B cell (primary cell): ENCODE results near the gene TLR9. TPM values are rescaled to one million over a fixed set of nuclear protein-coding genes. Genes with fewer than 3 reads are reported as not detected.

Experiments used
- ATAC-seq: fragments of 200-7000 bp; cut with Tn5 transposase; one replicate; pipeline ENCODE4 v1.10.0; 2021; ENCODE audit warnings: low read depth, mild to moderate bottlenecking, moderate number of reproducible peaks, moderate library complexity
- CTCF ChIA-PET: fragments of 350-600 bp; sonication (Branson Sonifier 250); formaldehyde crosslinking; loops from one replicate; lab custom pipeline; 2021; ENCODE audit warnings: antibody characterized with exemption, inconsistent platforms; lab: Charles Lee
- POLR2A ChIA-PET: fragments of 350-600 bp; sonication (Branson Sonifier 250); formaldehyde crosslinking; loops from one replicate; lab custom pipeline; 2021; ENCODE audit warnings: antibody characterized with exemption; lab: Charles Lee
- DNase-seq: peaks from one replicate; pipeline ENCODE4 v3.0.0; 2013
- H2AFZ ChIP-seq: 2 replicates; pipeline ENCODE4 v1.6.1; 2012; ENCODE audit warnings: mild to moderate bottlenecking, low read depth, low read length; ENCODE audit not compliant: insufficient read depth, poor library complexity, severe bottlenecking
- H3K27ac ChIP-seq, 2 donors: 1 replicate in 1 of 2; 2 replicates in 1 of 2; pipeline ENCODE4 v1.5.1; 2012 to 2013; ENCODE audit warnings: low read length in 2 of 2, mild to moderate bottlenecking in 2 of 2, moderate library complexity in 1 of 2
- H3K27me3 ChIP-seq, 4 experiments: fragments of 200-600 bp in 1 of 4; sonication (generic) in 1 of 4; replicated peaks in 1 of 4; 1 replicate in 2 of 4; 2 replicates in 2 of 4; pipeline versions ENCODE4 v1.6.1 to v1.7.0; 2013 to 2016; ENCODE audit warnings: low read length in 3 of 4, mild to moderate bottlenecking in 2 of 4, mixed read lengths in 1 of 4, moderate library complexity in 1 of 4; ENCODE audit not compliant: insufficient read depth in 4 of 4, control insufficient read depth in 3 of 4; ENCODE audit errors: control extremely low read depth in 1 of 4
- H3K36me3 ChIP-seq, 2 experiments: replicated peaks in 1 of 2; 1 replicate in 1 of 2; 2 replicates in 1 of 2; pipeline versions ENCODE4 v1.6.1 to v1.7.1; 2013; ENCODE audit warnings: low read length in 1 of 2; ENCODE audit not compliant: insufficient read depth in 2 of 2, control insufficient read depth in 1 of 2; ENCODE audit errors: control extremely low read depth in 1 of 2, extremely low read depth in 1 of 2
- H3K4me1 ChIP-seq, 2 donors: fragments of 200-600 bp in 1 of 2; sonication (generic) in 1 of 2; 1 replicate in 1 of 2; 2 replicates in 1 of 2; pipeline versions ENCODE4 v1.5.1 to v1.6.1; 2013 to 2017; ENCODE audit warnings: low read length in 2 of 2; ENCODE audit not compliant: control insufficient read depth in 2 of 2, insufficient read depth in 2 of 2
- H3K4me2 ChIP-seq: replicated peaks from 2 replicates; pipeline ENCODE3; 2012; ENCODE audit warnings: mild to moderate bottlenecking, low read depth, low read length; ENCODE audit not compliant: poor library complexity, severe bottlenecking
- H3K4me3 ChIP-seq, 5 experiments: fragments of 200-600 bp in 1 of 5; sonication (generic) in 1 of 5; 1 replicate in 3 of 5; 2 replicates in 2 of 5; pipeline versions ENCODE4 v1.5.1 to v1.7.0; 2011 to 2016; ENCODE audit warnings: low read length in 4 of 5, mild to moderate bottlenecking in 4 of 5, low read depth in 2 of 5, control low read depth in 1 of 5, moderate library complexity in 1 of 5; ENCODE audit not compliant: insufficient read depth in 1 of 5; ENCODE audit errors: control extremely low read depth in 1 of 5, extremely low read depth in 1 of 5
- H3K79me2 ChIP-seq: fragments of 200-600 bp; sonication (generic); one replicate; pipeline ENCODE4 v1.6.0; 2016; ENCODE audit warnings: low read length; ENCODE audit not compliant: control insufficient read depth, insufficient read depth
- H3K9ac ChIP-seq: fragments of 200-600 bp; sonication (generic); 2 replicates; pipeline ENCODE4 v1.6.1; 2017; ENCODE audit warnings: mild to moderate bottlenecking, low read length, moderate library complexity
- H3K9me3 ChIP-seq, 3 donors: one replicate each; pipeline versions ENCODE4 v1.6.1 to v1.7.1; 2013; ENCODE audit warnings: low read length in 2 of 3; ENCODE audit not compliant: control insufficient read depth in 2 of 3, insufficient read depth in 1 of 3; ENCODE audit errors: control extremely low read depth in 1 of 3
- H4K20me1 ChIP-seq: 2 replicates; pipeline ENCODE4 v1.6.0; 2012; ENCODE audit warnings: mild to moderate bottlenecking, low read length; ENCODE audit not compliant: insufficient read depth, control insufficient read depth, poor library complexity, severe bottlenecking
- H3K27ac Mint-ChIP-seq: one replicate; pipeline ENCODE4 v1.8.0; 2021; ENCODE audit warnings: mixed read lengths
- H3K27me3 Mint-ChIP-seq: one replicate; pipeline ENCODE4 v1.8.0; 2021; ENCODE audit warnings: mixed read lengths
- H3K4me1 Mint-ChIP-seq: one replicate; pipeline ENCODE4 v1.8.0; 2021; ENCODE audit warnings: mixed read lengths
- H3K4me3 Mint-ChIP-seq: one replicate; pipeline ENCODE4 v1.8.0; 2021; ENCODE audit warnings: mixed read lengths
- H3K9me3 Mint-ChIP-seq: one replicate; pipeline ENCODE4 v1.8.0; 2022; ENCODE audit warnings: mixed read lengths; ENCODE audit not compliant: insufficient read depth
- EZH2 ChIP-seq: IDR thresholded peaks from 2 replicates; pipeline ENCODE4 v1.6.1; 2012; ENCODE audit warnings: borderline replicate concordance, low read depth, mild to moderate bottlenecking, moderate library complexity, low read length; ENCODE audit not compliant: insufficient read depth, poor library complexity, severe bottlenecking
- WGBS: methylation state at CpG from one replicate; pipeline ENCODE4 v1.1.5; 2013; ENCODE audit warnings: missing lambda C conversion rate; ENCODE audit not compliant: insufficient coverage; 5-methylcytosine and 5-hydroxymethylcytosine counted together
- intact Hi-C: fragments of 100-400 bp; cut with micrococcal nuclease; formaldehyde crosslinking; loops from one replicate; pipeline ENCODE4 v1.10.0; 2022
- polyA plus RNA-seq: library from polyadenylated mRNA; depleted of rRNA; stranded (reverse); fragments of >200 nt; gene quantifications from 2 replicates; pipeline ENCODE4 v1.2.3, GENCODE V29; 2012
- total RNA-seq, 2 donors: library from RNA; stranded (reverse); fragments of 120-200 nt in 1 of 2; gene quantifications; 1 replicate in 1 of 2; 2 replicates in 1 of 2; pipeline versions ENCODE4 v1.2.3 to v1.2.4, GENCODE V29; 2013 to 2022
- TF ChIP-seq, protein P1 (sequence below): fragments of 200-600 bp; IDR thresholded peaks from one replicate; pipeline ENCODE4 v1.8.0; 2022; ENCODE audit warnings: antibody characterized with exemption, mild to moderate bottlenecking

TLR9 gene
- total and polyA plus RNA-seq, 2 donors (not counting 1 experiment from before 2014, with no cell fraction given): 3.7 to 21.0 TPM

DNA sequence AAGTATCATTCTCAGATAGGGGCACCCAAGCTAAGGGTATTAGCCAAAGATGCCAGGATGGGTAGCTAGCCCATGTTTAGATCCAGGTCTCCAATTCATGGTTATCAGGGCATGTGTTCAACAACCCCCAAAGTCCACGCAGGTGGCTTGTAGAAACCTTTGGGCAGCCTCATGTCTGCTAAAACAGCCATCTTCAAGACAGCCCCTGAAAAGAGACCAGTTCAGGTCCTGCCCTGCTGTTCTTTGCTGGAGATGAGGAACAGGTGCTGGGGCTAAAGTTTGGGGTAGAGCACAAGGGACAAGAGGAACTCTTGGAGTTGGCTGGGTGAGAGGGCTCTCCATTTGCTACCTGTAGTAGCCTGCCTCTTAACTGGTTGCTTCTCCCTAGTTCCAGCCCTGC lies 24.7 kb upstream of the TLR9 start:
- ChIA-PET CTCF (interaction anchor here (0.8 to 2.4 kb wide), 4 partner anchors 16 to 28 kb away, joined by 3 to 13 read pairs (median 4); partner anchors contain the start of genes TLR9 and WDR82), POLR2A (interaction anchor here (0.7 to 1.1 kb wide), 3 partner anchors 10 to 31 kb away, joined by 3 to 6 read pairs (median 3); partner anchors contain the start of gene WDR82)
- Mint-ChIP-seq H3K27me3 (no peaks in the 10 kb centered on the region), H3K9me3 (no peaks in the 10 kb centered on the region), H3K4me1 (peaks cover 54% of the 10 kb centered on the region), H3K27ac (peak overlapping the region; percentile 39), H3K4me3 (no peak overlapping the region)
- intact Hi-C loops: no loop called here
- TF ChIP-seq, protein P1, sequence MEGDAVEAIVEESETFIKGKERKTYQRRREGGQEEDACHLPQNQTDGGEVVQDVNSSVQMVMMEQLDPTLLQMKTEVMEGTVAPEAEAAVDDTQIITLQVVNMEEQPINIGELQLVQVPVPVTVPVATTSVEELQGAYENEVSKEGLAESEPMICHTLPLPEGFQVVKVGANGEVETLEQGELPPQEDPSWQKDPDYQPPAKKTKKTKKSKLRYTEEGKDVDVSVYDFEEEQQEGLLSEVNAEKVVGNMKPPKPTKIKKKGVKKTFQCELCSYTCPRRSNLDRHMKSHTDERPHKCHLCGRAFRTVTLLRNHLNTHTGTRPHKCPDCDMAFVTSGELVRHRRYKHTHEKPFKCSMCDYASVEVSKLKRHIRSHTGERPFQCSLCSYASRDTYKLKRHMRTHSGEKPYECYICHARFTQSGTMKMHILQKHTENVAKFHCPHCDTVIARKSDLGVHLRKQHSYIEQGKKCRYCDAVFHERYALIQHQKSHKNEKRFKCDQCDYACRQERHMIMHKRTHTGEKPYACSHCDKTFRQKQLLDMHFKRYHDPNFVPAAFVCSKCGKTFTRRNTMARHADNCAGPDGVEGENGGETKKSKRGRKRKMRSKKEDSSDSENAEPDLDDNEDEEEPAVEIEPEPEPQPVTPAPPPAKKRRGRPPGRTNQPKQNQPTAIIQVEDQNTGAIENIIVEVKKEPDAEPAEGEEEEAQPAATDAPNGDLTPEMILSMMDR: no peak
- TF ChIP-seq EZH2: no peak
- peaks cover 0 to 39% of the 10 kb centered on the region in 2 experiments for H3K36me3 ChIP-seq
- H3K4me2 ChIP-seq: no peak overlapping the region
- H3K9me3 ChIP-seq: no peaks in the 10 kb centered on the region
- H3K4me1 ChIP-seq: peaks cover 37 to 48% of the 10 kb centered on the region in 2 donors
- WGBS: 100% methylated on average over 1 of the region's 1 CpG
- H3K79me2 ChIP-seq: peaks cover under 1% of the 10 kb centered on the region
- H3K9ac ChIP-seq: no peak overlapping the region
- no peak overlapping the region for H2AFZ ChIP-seq
- H3K27ac ChIP-seq: peak overlapping the region; percentile 21 to 89
- DNase-seq (no peak), ATAC-seq (no peak)
- H3K27me3 ChIP-seq: no peaks in the 10 kb centered on the region
- H4K20me1 ChIP-seq: peaks cover 6% of the 10 kb centered on the region
- no peak overlapping the region for H3K4me3 ChIP-seq

DNA sequence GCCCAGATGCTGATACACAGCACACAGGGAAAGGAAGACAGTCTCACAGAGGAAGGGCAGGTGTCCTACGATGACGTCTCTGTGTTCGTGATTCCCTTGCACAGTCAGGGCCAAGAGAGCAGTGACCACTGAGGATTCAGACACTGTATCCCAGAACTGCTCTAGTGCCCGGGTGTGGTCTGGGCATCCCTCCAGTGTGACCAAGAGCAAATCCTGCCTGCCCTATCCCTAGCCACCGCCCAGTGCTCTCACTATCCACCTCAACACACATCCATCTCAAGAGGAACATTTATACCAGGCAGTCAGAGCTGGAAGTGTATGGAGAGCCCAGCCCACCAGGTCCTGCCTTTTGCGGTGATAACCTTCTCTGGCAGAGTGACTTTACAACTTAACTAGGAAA lies 24.2 kb upstream of the TLR9 start:
- Histone ChIP-seq H2AFZ (no peak overlapping the region), H3K36me3 (peaks cover 0 to 38% of the 10 kb centered on the region in 2 experiments), H3K9me3 (no peaks in the 10 kb centered on the region), H3K4me2 (no peak overlapping the region), H3K4me3 (no peak overlapping the region), H3K27ac (peak overlapping the region in 1 of 2 donors; percentile 89), H3K9ac (no peak overlapping the region), H3K4me1 (peaks cover 41 to 51% of the 10 kb centered on the region in 2 donors), H3K27me3 (no peaks in the 10 kb centered on the region), H4K20me1 (peaks cover 6% of the 10 kb centered on the region), H3K79me2 (no peaks in the 10 kb centered on the region)
- ChIA-PET CTCF (interaction anchor here (1.1 to 2.4 kb wide), 4 partner anchors 15 to 89 kb away, joined by 3 to 13 read pairs (median 5); partner anchors contain the start of gene WDR82), POLR2A (interaction anchor here (1.1 to 1.3 kb wide), 2 partner anchors 11 to 30 kb away, joined by 4 to 6 read pairs; partner anchors contain the start of gene TWF2)
- Mint-ChIP-seq H3K4me3 (no peak overlapping the region), H3K27me3 (no peaks in the 10 kb centered on the region), H3K9me3 (no peaks in the 10 kb centered on the region), H3K4me1 (peaks cover 57% of the 10 kb centered on the region), H3K27ac (peak overlapping the region; percentile 39)
- intact Hi-C loops: no loop called here
- TF ChIP-seq, protein P1: no peak
- TF ChIP-seq EZH2: no peak
- 89% methylated on average over 6 of the region's 6 CpGs for whole genome bisulfite sequencing
- no peak for ATAC-seq
- no peak for DNase-seq
